Suprapubic skin (tissue), 4 donors: ENCODE data around the gene STXBP1. TPM values are rescaled to one million over a fixed set of nuclear protein-coding genes. Genes with fewer than 3 reads are reported as not detected.

Experiments
- DNase-seq, 2 donors: peaks; one replicate each; pipeline ENCODE4 v3.0.0-alpha.2; 2019; ENCODE audit warnings: low spot score in 2 of 2
- H3K27ac ChIP-seq: fragments of 200-600 bp; sonication (generic); one replicate; pipeline ENCODE4 v1.5.1; 2019
- H3K27me3 ChIP-seq: fragments of 200-600 bp; sonication (generic); one replicate; pipeline ENCODE4 v1.5.1; 2019
- H3K36me3 ChIP-seq: fragments of 200-600 bp; sonication (generic); one replicate; pipeline ENCODE4 v1.5.1; 2019
- H3K4me1 ChIP-seq: fragments of 200-600 bp; sonication (generic); one replicate; pipeline ENCODE4 v1.5.1; 2019
- H3K4me3 ChIP-seq: fragments of 200-600 bp; sonication (generic); one replicate; pipeline ENCODE4 v1.5.1; 2019; ENCODE audit warnings: mild to moderate bottlenecking
- H3K9me3 ChIP-seq: fragments of 200-600 bp; sonication (generic); one replicate; pipeline ENCODE4 v1.5.1; 2019
- CTCF ChIP-seq, 2 donors: fragments of 200-600 bp in 1 of 2; fragments of 450-650 bp in 1 of 2; sonication (generic) in 1 of 2; IDR thresholded peaks; one replicate each; pipeline ENCODE4 v1.5.1; 2016 to 2019; ENCODE audit warnings: antibody characterized with exemption in 2 of 2, mild to moderate bottlenecking in 1 of 2, moderate library complexity in 1 of 2
- EP300 ChIP-seq: sonication (generic); formaldehyde crosslinking; IDR thresholded peaks from one replicate; pipeline ENCODE4 v1.6.1; 2017; ENCODE audit warnings: antibody characterized with exemption
- POLR2A ChIP-seq, 2 donors: fragments of 450-650 bp; IDR thresholded peaks; one replicate each; pipeline ENCODE4 v1.6.1; 2017; ENCODE audit warnings: antibody characterized with exemption in 2 of 2, mild to moderate bottlenecking in 2 of 2, moderate library complexity in 2 of 2
- POLR2AphosphoS5 ChIP-seq, 3 donors: sonication (generic); formaldehyde crosslinking; IDR thresholded peaks; one replicate each; pipeline ENCODE4 v1.6.1; 2017; ENCODE audit warnings: antibody characterized with exemption in 3 of 3
- WGBS: methylation state at CpG from one replicate; pipeline ENCODE4 v1.1.5; 2018; 5-methylcytosine and 5-hydroxymethylcytosine counted together
- total RNA-seq, 4 donors: library from RNA; depleted of rRNA; stranded (reverse); fragments of >200 nt; gene quantifications; one replicate each; pipeline ENCODE4 v1.1.0, GENCODE V29; 2016

STXBP1 gene
- total RNA-seq, 4 donors from 2014 or later, result 18.4 to 28.2 (median 24.5) TPM

- TF ChIP-seq CTCF (IDR thresholded peaks at IDR 0.05) (no peak), POLR2AphosphoS5 (IDR thresholded peaks at IDR 0.05) (no peak), EP300 (no peak), POLR2A (IDR thresholded peaks at IDR 0.05) (no peak)
- Histone ChIP-seq H3K27me3 (no peaks in the 10 kb centered on the region), H3K36me3 (peaks cover 30% of the 10 kb centered on the region), H3K27ac (no peak overlapping the region), H3K4me1 (peaks cover 18% of the 10 kb centered on the region), H3K9me3 (no peaks in the 10 kb centered on the region), H3K4me3 (no peak overlapping the region)
- DNase-seq, result no peak
- 80% methylated on average over 16 of the region's 16 CpGs for WGBS
Measured at GRCh38 chr9:127731938-127732337, 119.9 kb downstream of the STXBP1 start.

GRCh38 chr9:127732444-127732843 lies 120.4 kb downstream of the STXBP1 start:
- Histone ChIP-seq H3K9me3 (no peaks in the 10 kb centered on the region), H3K4me1 (peaks cover 18% of the 10 kb centered on the region), H3K27me3 (no peaks in the 10 kb centered on the region), H3K36me3 (peaks cover 30% of the 10 kb centered on the region), H3K27ac (no peak overlapping the region), H3K4me3 (no peak overlapping the region)
- no peak for TF ChIP-seq CTCF (IDR thresholded peaks at IDR 0.05)
- no peak for TF ChIP-seq POLR2AphosphoS5 (IDR thresholded peaks at IDR 0.05)
- TF ChIP-seq EP300, result no peak
- no peak for TF ChIP-seq POLR2A (IDR thresholded peaks at IDR 0.05)
- WGBS, result 81% methylated on average over 6 of the region's 21 CpGs
- DNase-seq, result no peak

GRCh38 chr9:127733614-127734013 lies 121.5 kb downstream of the STXBP1 start:
- H3K4me3 ChIP-seq, result no peak overlapping the region
- 87% methylated on average over 2 of the region's 2 CpGs for WGBS
- no peaks in the 10 kb centered on the region for H3K9me3 ChIP-seq
- H3K4me1 ChIP-seq, result peaks cover 18% of the 10 kb centered on the region
- TF ChIP-seq CTCF (IDR thresholded peaks at IDR 0.05) (no peak), POLR2A (IDR thresholded peaks at IDR 0.05) (no peak), EP300 (no peak), POLR2AphosphoS5 (IDR thresholded peaks at IDR 0.05) (no peak)
- no peak overlapping the region for H3K27ac ChIP-seq
- H3K36me3 ChIP-seq, result peaks cover 31% of the 10 kb centered on the region
- no peak for DNase-seq
- no peaks in the 10 kb centered on the region for H3K27me3 ChIP-seq

- H3K27me3 ChIP-seq, result no peaks in the 10 kb centered on the region
- H3K36me3 ChIP-seq, result peaks cover 33% of the 10 kb centered on the region
- H3K27ac ChIP-seq, result peak overlapping the region; percentile 95
- peaks cover 18% of the 10 kb centered on the region for H3K4me1 ChIP-seq
- DNase-seq, result no peak
- H3K4me3 ChIP-seq, result peak overlapping the region; percentile 94
- H3K9me3 ChIP-seq, result no peaks in the 10 kb centered on the region
- WGBS, result 69% methylated on average over 13 of the region's 22 CpGs
- TF ChIP-seq CTCF (IDR thresholded peaks at IDR 0.05) (no peak), EP300 (no peak), POLR2A (IDR thresholded peaks at IDR 0.05) (no peak), POLR2AphosphoS5 (IDR thresholded peaks at IDR 0.05) (no peak)
Measured at GRCh38 chr9:127734247-127734746, 122.2 kb downstream of the STXBP1 start.

- DNase-seq, result peak; percentile 99 to 100
- H3K36me3 ChIP-seq, result peaks cover 32% of the 10 kb centered on the region
- H3K27me3 ChIP-seq, result no peaks in the 10 kb centered on the region
- peak within 1 kb of the TSS; percentile 94 for H3K4me3 ChIP-seq
- H3K4me1 ChIP-seq, result peaks cover 22% of the 10 kb centered on the region
- peak within 1 kb of the TSS; percentile 95 for H3K27ac ChIP-seq
- WGBS, result 0% methylated on average over 6 of the region's 76 CpGs
- TF ChIP-seq CTCF (IDR thresholded peaks at IDR 0.05) (peak; percentile 93 to 99), EP300 (no peak), POLR2A (IDR thresholded peaks at IDR 0.05) (peak in 1 of 2 donors; percentile 85), POLR2AphosphoS5 (IDR thresholded peaks at IDR 0.05) (peak in 2 of 3 donors; percentile 54 to 89)
- no peaks in the 10 kb centered on the region for H3K9me3 ChIP-seq
Measured at GRCh38 chr9:127734747-127735529, 122.9 kb downstream of the STXBP1 start, which contains the start of gene TOR2A. Gene TOR2A (minus strand): TSS chr9:127735294. CDS start chr9:127735270, 24 bp downstream.
